GM12878 (cell line): ENCODE data around the gene OCIAD2. TPM values are rescaled to one million over a fixed set of nuclear protein-coding genes. Genes with fewer than 3 reads are reported as not detected.

Experiments used
- ATAC-seq: fragments of 200-7000 bp; cut with Tn5 transposase; 3 replicates; pipeline ENCODE4 v1.9.1; 2020; ENCODE audit warnings: mild to moderate bottlenecking, moderate library complexity
- BruUV-seq: library from RNA; stranded (reverse); fragments of 400-500 nt; replicated peaks from 2 replicates; lab custom pipeline; 2021; lab: Mats Ljungman, UMichigan
- CTCF ChIA-PET: fragments of 300-600 bp; sonication (Branson Sonifier 250); formaldehyde crosslinking; extraction: SDS; loops from one replicate; lab custom pipeline; 2021; ENCODE audit warnings: inconsistent platforms; lab: Yijun Ruan, JAX
- POLR2A ChIA-PET: fragments of 350-600 bp; formaldehyde crosslinking; extraction: SDS; loops from one replicate; lab custom pipeline; 2021; ENCODE audit warnings: inconsistent platforms; lab: Charles Lee
- RAD21 ChIA-PET: fragments of 300-600 bp; sonication (Branson Sonifier 250); formaldehyde crosslinking; loops from one replicate; lab custom pipeline; 2023; ENCODE audit warnings: antibody characterized with exemption; ENCODE audit not compliant: unreplicated experiment; lab: Charles Lee
- SMC1A ChIA-PET: fragments of 300-600 bp; sonication (Branson Sonifier 250); formaldehyde crosslinking; loops from one replicate; lab custom pipeline; 2023; ENCODE audit not compliant: unreplicated experiment, uncharacterized antibody; lab: Charles Lee
- DNase-seq: peaks from one replicate; pipeline ENCODE4 v3.0.0-alpha.2; 2011; ENCODE audit warnings: low read depth, low spot score
- FAIRE-seq: peaks from 3 replicates; lab custom pipeline; 2011; peaks lifted over from hg19 to GRCh38; lab: Jason Lieb, UNC
- H2AFZ ChIP-seq: 2 replicates; pipeline ENCODE4 v1.6.0; 2011; ENCODE audit warnings: low read depth, low read length, control low read depth; ENCODE audit not compliant: control insufficient read depth
- H3K27ac ChIP-seq: 2 replicates; pipeline ENCODE4 v1.5.1; 2011; ENCODE audit warnings: control low read depth; ENCODE audit not compliant: control insufficient read depth, insufficient read depth
- H3K27me3 ChIP-seq, 2 experiments: replicated peaks in 1 of 2; 2 replicates each; pipeline versions ENCODE4 v1.6.0 to v1.6.1; 2011; ENCODE audit warnings: low read length in 1 of 2; ENCODE audit not compliant: control insufficient read depth in 2 of 2, insufficient read depth in 2 of 2
- H3K36me3 ChIP-seq, 2 experiments: 2 replicates each; pipeline ENCODE4 v1.5.1; 2011; ENCODE audit warnings: low read length in 1 of 2; ENCODE audit not compliant: control insufficient read depth in 2 of 2, insufficient read depth in 2 of 2
- H3K4me1 ChIP-seq: 2 replicates; pipeline ENCODE4 v1.6.1; 2011; ENCODE audit warnings: mild to moderate bottlenecking, low read length, moderate library complexity, mixed read lengths; ENCODE audit not compliant: control insufficient read depth, insufficient read depth
- H3K4me2 ChIP-seq: 2 replicates; pipeline ENCODE4 v1.6.0; 2011; ENCODE audit warnings: control low read depth; ENCODE audit not compliant: control insufficient read depth, insufficient read depth
- H3K4me3 ChIP-seq: fragments of 200-600 bp; sonication (generic); 2 replicates; pipeline ENCODE4 v1.5.1; 2016
- H3K79me2 ChIP-seq: 2 replicates; pipeline ENCODE4 v1.6.0; 2011; ENCODE audit warnings: low read length; ENCODE audit not compliant: control insufficient read depth, insufficient read depth
- H3K9ac ChIP-seq: 2 replicates; pipeline ENCODE4 v1.8.0; 2011; ENCODE audit warnings: low read length, control low read depth, mixed read lengths; ENCODE audit not compliant: control insufficient read depth, insufficient read depth
- H3K9me3 ChIP-seq: replicated peaks from 3 replicates; pipeline ENCODE4 v1.5.1; 2011; ENCODE audit warnings: mild to moderate bottlenecking, low read length; ENCODE audit not compliant: control insufficient read depth, insufficient read depth
- H4K20me1 ChIP-seq: 2 replicates; pipeline ENCODE4 v1.6.0; 2011; ENCODE audit not compliant: control insufficient read depth, insufficient read depth
- CBFB ChIP-seq: IDR thresholded peaks from 2 replicates; pipeline ENCODE4 v1.6.1; 2016; ENCODE audit warnings: antibody characterized with exemption, low read depth
- CEBPB ChIP-seq, 2 experiments: fragments of 150-350 bp in 1 of 2; IDR thresholded peaks; 2 replicates each; pipeline ENCODE4 v1.6.1; 2012 to 2014; ENCODE audit warnings: low read depth in 2 of 2, low read length in 2 of 2, borderline replicate concordance in 1 of 2, inconsistent platforms in 1 of 2
- CREB1 ChIP-seq: IDR thresholded peaks from 2 replicates; pipeline ENCODE4 v1.6.1; 2012; ENCODE audit warnings: low read depth, mild to moderate bottlenecking, inconsistent platforms
- CTCF ChIP-seq, 3 experiments: IDR thresholded peaks in 2 of 3; conservative IDR thresholded peaks in 1 of 3; 2 replicates each; pipeline ENCODE4 v1.5.1; 2011; ENCODE audit warnings: low read depth in 3 of 3, low read length in 3 of 3, mild to moderate bottlenecking in 3 of 3, control low read depth in 2 of 3, moderate library complexity in 2 of 3, inconsistent platforms in 1 of 3, mixed read lengths in 1 of 3; ENCODE audit not compliant: control insufficient read depth in 2 of 3, insufficient read depth in 1 of 3; ENCODE audit errors: extremely low read depth in 1 of 3
- E4F1 ChIP-seq: fragments of 450-650 bp; IDR thresholded peaks from 2 replicates; pipeline ENCODE4 v1.6.1; 2018; ENCODE audit warnings: borderline replicate concordance, mild to moderate bottlenecking; ENCODE audit not compliant: partially characterized antibody
- EED ChIP-seq: sonication (generic); IDR thresholded peaks from 2 replicates; pipeline ENCODE4 v1.6.1; 2016; ENCODE audit warnings: antibody characterized with exemption, low read depth
- EP300 ChIP-seq, 2 experiments: fragments of 150-350 bp in 1 of 2; IDR thresholded peaks; 2 replicates each; pipeline ENCODE4 v1.6.1; 2011 to 2012; ENCODE audit warnings: low read depth in 2 of 2, low read length in 2 of 2, borderline replicate concordance in 1 of 2, improper control_type of control experiment in 1 of 2, inconsistent platforms in 1 of 2; ENCODE audit not compliant: control insufficient read depth in 1 of 2
- IKZF1 ChIP-seq: fragments of 450-650 bp; conservative IDR thresholded peaks from 2 replicates; pipeline ENCODE4 v1.6.1; 2017; ENCODE audit warnings: antibody characterized with exemption, mild to moderate bottlenecking
- IKZF2 ChIP-seq, 2 experiments: fragments of 450-650 bp; IDR thresholded peaks; 2 replicates each; pipeline ENCODE4 v1.6.1; 2017; ENCODE audit warnings: mild to moderate bottlenecking in 2 of 2, moderate library complexity in 2 of 2
- IRF3 ChIP-seq: fragments of 450-650 bp; IDR thresholded peaks from 2 replicates; pipeline ENCODE4 v1.6.1; 2014; ENCODE audit warnings: mild to moderate bottlenecking
- NFXL1 ChIP-seq: fragments of 450-650 bp; IDR thresholded peaks from 2 replicates; pipeline ENCODE4 v1.6.1; 2017; ENCODE audit warnings: antibody characterized with exemption, mild to moderate bottlenecking, borderline replicate concordance
- NR2C1 ChIP-seq: fragments of 450-650 bp; IDR thresholded peaks from 2 replicates; pipeline ENCODE4 v1.6.1; 2017; ENCODE audit warnings: antibody characterized with exemption, mild to moderate bottlenecking, moderate library complexity
- POLR2A ChIP-seq: IDR thresholded peaks from 2 replicates; pipeline ENCODE4 v1.6.1; 2011; ENCODE audit warnings: low read depth, mild to moderate bottlenecking, low read length
- YBX1 ChIP-seq: fragments of 450-650 bp; IDR thresholded peaks from 2 replicates; pipeline ENCODE4 v1.6.1; 2016; ENCODE audit warnings: antibody characterized with exemption
- in situ Hi-C: fragments of 300-500 bp; cut with MboI; formaldehyde crosslinking; loops from 9 replicates; pipeline ENCODE4 v1.14.3; 2018; ENCODE audit warnings: mixed read lengths
- intact Hi-C: fragments of 100-400 bp; cut with micrococcal nuclease; formaldehyde crosslinking; loops from one replicate; pipeline ENCODE4 v1.14.2; 2022; ENCODE audit not compliant: unreplicated experiment
- polyA plus RNA-seq, 11 experiments: library from polyadenylated mRNA; depleted of rRNA in 4 of 11; unstranded in 6 of 11; stranded (reverse) in 5 of 11; fragments of >200 nt; fragmentation: Nextera tagmentation in 4 of 11; fragmentation: Illumina TruSeq in 1 of 11; extraction: Ambion mirVana in 4 of 11; extraction: Trizol in 1 of 11; gene quantifications; 1 replicate in 1 of 11; 2 replicates in 10 of 11; pipeline versions ENCODE4 v1.2.1 to v1.2.3, GENCODE V29; 2011 to 2016; ENCODE audit warnings: inconsistent platforms in 2 of 11, missing spikeins in 2 of 11, low read depth in 1 of 11
- total RNA-seq, 4 experiments: library from RNA; depleted of rRNA in 3 of 4; stranded (reverse); fragments of >200 nt in 3 of 4; fragmentation: Illumina TruSeq in 1 of 4; extraction: Trizol in 1 of 4; gene quantifications; 2 replicates each; pipeline versions ENCODE4 v1.2.1 to v1.2.3, GENCODE V29; 2013 to 2021

OCIAD2 gene
- total and polyA plus RNA-seq, 10 of the 15 experiments (the other 5 are each of a cell fraction or from before 2014, with no cell fraction given), result 42.4 to 140 (median 70.0) TPM

GRCh38 chr4:48908687-48909086 is 2.1 kb upstream of the OCIAD2 start:
- ATAC-seq, result no peak
- intact Hi-C loops, result loop anchor here (5.0 kb wide), 1 partner anchor 226 kb away; no protein-coding TSS in a partner anchor
- POLR2A ChIA-PET, result no interaction called here

More at GRCh38 chr4:48908687-48909086, 2.1 kb upstream of the OCIAD2 start:
- ChIA-PET CTCF (no interaction called here), SMC1A (no interaction called here), RAD21 (no interaction called here)
- no peak overlapping the region for H3K27ac ChIP-seq
- no peak overlapping the region for H3K4me2 ChIP-seq
- no peaks in the 10 kb centered on the region for H3K9me3 ChIP-seq
- in situ Hi-C loops, result no loop called here
- H3K4me3 ChIP-seq, result no peak overlapping the region
- peaks cover 5% of the 10 kb centered on the region for H3K79me2 ChIP-seq
- H3K27me3 ChIP-seq, result no peaks in the 10 kb centered on the region
- DNase-seq (no peak), FAIRE-seq (no peak)
- TF ChIP-seq CBFB (no peak), CTCF (IDR thresholded peaks at IDR 0.05 in 2 of 3, conservative IDR thresholded peaks at IDR 0.05 in 1 of 3; ENCODE audit: control insufficient read depth in 2 of 3, extremely low read depth in 1 of 3, insufficient read depth in 1 of 3, low read depth in 3 of 3, low read length in 3 of 3) (no peak), POLR2A (no peak), EP300 (IDR thresholded peaks at IDR 0.05; ENCODE audit: borderline replicate concordance in 1 of 2, control insufficient read depth in 1 of 2, low read depth in 2 of 2, low read length in 2 of 2) (no peak), IKZF2 (IDR thresholded peaks at IDR 0.05) (no peak), YBX1 (no peak), NFXL1 (no peak), CREB1 (no peak), IKZF1 (no peak), IRF3 (no peak), EED (no peak), E4F1 (no peak), NR2C1 (no peak), CEBPB (IDR thresholded peaks at IDR 0.05; ENCODE audit: borderline replicate concordance in 1 of 2, low read depth in 2 of 2, low read length in 2 of 2) (no peak)
- BruUV-seq, result no TSS peak
- H3K36me3 ChIP-seq, result no peaks in the 10 kb centered on the region
- no peaks in the 10 kb centered on the region for H4K20me1 ChIP-seq
- H3K9ac ChIP-seq, result no peak overlapping the region
- H3K4me1 ChIP-seq, result 0 out of 2 replicates have a peak, but pooled peaks cover 4% of the 10 kb centered on the region
- H2AFZ ChIP-seq, result no peak overlapping the region
